Fibroblast of skin of scalp (primary cell): ENCODE measurements around the gene FAM174C.

Source experiments
- DNase-seq: peaks from one replicate; pipeline ENCODE4 v3.0.0-alpha.2; 2013

FAM174C gene

GRCh38 chr19:1287354-1288225, 12.3 kb downstream of the FAM174C start:
- no peak for DNase-seq

- no peak for DNase-seq
Observed at GRCh38 chr19:1288226-1288612, 12.9 kb downstream of the FAM174C start.

- DNase-seq: no peak
Observed at GRCh38 chr19:1288833-1289685, 13.7 kb downstream of the FAM174C start.

GRCh38 chr19:1289686-1290025, 14.3 kb downstream of the FAM174C start:
- no peak for DNase-seq

- no peak for DNase-seq
Observed at GRCh38 chr19:1290196-1290702, 14.9 kb downstream of the FAM174C start.

GRCh38 chr19:1290703-1291651, 15.6 kb downstream of the FAM174C start:
- DNase-seq: no peak

GRCh38 chr19:1291761-1292418, 16.6 kb downstream of the FAM174C start:
- no peak for DNase-seq

- no peak for DNase-seq
Observed at GRCh38 chr19:1292419-1293151, 17.3 kb downstream of the FAM174C start.

- DNase-seq: no peak
Observed at GRCh38 chr19:1293782-1294604, 18.7 kb downstream of the FAM174C start.

GRCh38 chr19:1294688-1295087, 19.4 kb downstream of the FAM174C start:
- DNase-seq: no peak

- no peak for DNase-seq
Observed at GRCh38 chr19:1295169-1296012, 20.1 kb downstream of the FAM174C start.

GRCh38 chr19:1296078-1296477, 20.7 kb downstream of the FAM174C start:
- no peak for DNase-seq

GRCh38 chr19:1296575-1297271, 21.4 kb downstream of the FAM174C start:
- DNase-seq: no peak

GRCh38 chr19:1298235-1298634, 22.9 kb downstream of the FAM174C start:
- DNase-seq: no peak

- DNase-seq: no peak
Observed at GRCh38 chr19:1299801-1300200, 24.5 kb downstream of the FAM174C start.

GRCh38 chr19:1300744-1301490, 25.6 kb downstream of the FAM174C start:
- DNase-seq: no peak

GRCh38 chr19:1302533-1303239, 27.4 kb downstream of the FAM174C start:
- DNase-seq: no peak
